Measurements from ENCODE around the gene SPTBN4. TPM values are rescaled to one million over a fixed set of nuclear protein-coding genes. Genes with fewer than 3 reads are reported as not detected.

SPTBN4 gene
- 1 to 10 TPM; 1.4 to 5.1 (median 2.3) TPM for total RNA-seq

GRCh38 chr19:40466985-40467734 lies at the start of gene SPTBN4:
SPTBN4 (plus strand) TSS chr19:40467001; CDS start chr19:40472622, 5,621 bp downstream.
- no peak for TF ChIP-seq CTCF (IDR thresholded peaks at IDR 0.05; ENCODE audit: low read depth)

- TF ChIP-seq CTCF (IDR thresholded peaks at IDR 0.05; ENCODE audit: low read depth): no peak
These were observed 49.2 kb upstream of the SPTBN4 start for GRCh38 chr19:40417643-40417981.

GRCh38 chr19:40418040-40418439 lies 48.8 kb upstream of the SPTBN4 start:
- TF ChIP-seq CTCF (IDR thresholded peaks at IDR 0.05; ENCODE audit: low read depth): no peak

- TF ChIP-seq CTCF (IDR thresholded peaks at IDR 0.05; ENCODE audit: low read depth): no peak
These were observed 47.7 kb upstream of the SPTBN4 start for GRCh38 chr19:40419066-40419612.

- TF ChIP-seq CTCF (IDR thresholded peaks at IDR 0.05; ENCODE audit: low read depth): no peak
These were observed 47.0 kb upstream of the SPTBN4 start for GRCh38 chr19:40419780-40420179.

GRCh38 chr19:40420451-40420765 lies 46.4 kb upstream of the SPTBN4 start:
- no peak for TF ChIP-seq CTCF (IDR thresholded peaks at IDR 0.05; ENCODE audit: low read depth)

- no peak for TF ChIP-seq CTCF (IDR thresholded peaks at IDR 0.05; ENCODE audit: low read depth)
These were observed 45.7 kb upstream of the SPTBN4 start for GRCh38 chr19:40420766-40421765.

Measured in subcutaneous adipose tissue (tissue), 4 donors.